GM18861 (cell line): Measurements from ENCODE around the gene ZNRF1.
"Not testable (repeated sequence)": the region's sequence is repeated elsewhere in the genome, so short reads cannot be mapped to it uniquely, and the experiment has no call there.

ENCODE experiments used
- ATAC-seq: cut with Tn5 transposase; IDR thresholded peaks from one replicate; pipeline ENCODE4 v1.9.1; 2021; ENCODE audit not compliant: unreplicated experiment

The ZNRF1 gene

GRCh38 chr16:75000481-75001081 lies 1.8 kb downstream of the ZNRF1 start:
- ATAC-seq = no peak

- ATAC-seq = no peak
Measured at GRCh38 chr16:75002474-75002873, 3.6 kb downstream of the ZNRF1 start.

- no peak for ATAC-seq
Measured at GRCh38 chr16:75003931-75004330, 5.1 kb downstream of the ZNRF1 start.

GRCh38 chr16:75004460-75004859 lies 5.6 kb downstream of the ZNRF1 start:
- ATAC-seq = no peak

- no peak for ATAC-seq
Measured at GRCh38 chr16:75005697-75006096, 6.9 kb downstream of the ZNRF1 start.

- peak; percentile 44 for ATAC-seq
Measured at GRCh38 chr16:75007443-75007842, 8.6 kb downstream of the ZNRF1 start.

- no peak for ATAC-seq
Measured at GRCh38 chr16:75010427-75010826, 11.6 kb downstream of the ZNRF1 start.

- peak; percentile 63 for ATAC-seq
Measured at GRCh38 chr16:75011634-75012307, 12.9 kb downstream of the ZNRF1 start.

GRCh38 chr16:75012380-75013081 lies 13.7 kb downstream of the ZNRF1 start:
- no peak for ATAC-seq

GRCh38 chr16:75013123-75013522 lies 14.3 kb downstream of the ZNRF1 start:
- not testable (repeated sequence) for ATAC-seq

GRCh38 chr16:75014318-75014717 lies 15.5 kb downstream of the ZNRF1 start:
- ATAC-seq = no peak

GRCh38 chr16:75016451-75017081 lies 17.7 kb downstream of the ZNRF1 start:
- ATAC-seq = not testable (repeated sequence)

GRCh38 chr16:75017670-75018525 lies 19.1 kb downstream of the ZNRF1 start:
- ATAC-seq = no peak

- no peak for ATAC-seq
Measured at GRCh38 chr16:75019007-75019406, 20.2 kb downstream of the ZNRF1 start.

GRCh38 chr16:75019586-75019985 lies 20.8 kb downstream of the ZNRF1 start:
- no peak for ATAC-seq

- no peak for ATAC-seq
Measured at GRCh38 chr16:75021410-75021809, 22.6 kb downstream of the ZNRF1 start.

GRCh38 chr16:75022567-75022966 lies 23.7 kb downstream of the ZNRF1 start:
- no peak for ATAC-seq

GRCh38 chr16:75023009-75023408 lies 24.2 kb downstream of the ZNRF1 start:
- no peak for ATAC-seq

GRCh38 chr16:75024182-75024581 lies 25.4 kb downstream of the ZNRF1 start:
- no peak for ATAC-seq

- ATAC-seq = peak; percentile 62
Measured at GRCh38 chr16:75024594-75024993, 25.8 kb downstream of the ZNRF1 start.

- ATAC-seq = no peak
Measured at GRCh38 chr16:75025761-75026160, 26.9 kb downstream of the ZNRF1 start.
